ENCODE results near the gene ACTA2.

DNA sequence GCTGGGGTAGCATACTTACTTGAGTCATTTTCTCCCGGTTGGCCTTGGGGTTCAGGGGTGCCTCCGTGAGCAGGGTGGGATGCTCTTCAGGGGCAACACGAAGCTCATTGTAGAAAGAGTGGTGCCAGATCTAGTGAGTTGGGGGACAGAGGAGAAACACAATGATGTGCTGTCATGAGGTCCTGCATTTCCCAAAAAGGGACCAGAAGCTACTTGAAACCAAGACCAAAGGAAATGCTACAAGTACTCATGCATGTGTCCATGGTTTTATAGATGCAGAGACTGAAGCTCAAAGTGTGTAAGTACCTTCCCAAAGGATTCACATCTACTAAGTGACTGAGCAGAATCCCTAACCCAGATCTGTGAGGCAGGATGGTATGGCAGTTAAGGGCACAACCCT lies 8.8 kb downstream of the ACTA2 start:
- TF ChIP-seq CTCF (IDR thresholded peaks at IDR 0.05) (no peak), EZH2phosphoT487 (IDR thresholded peaks at IDR 0.05) (no peak)
